Tongue (tissue), 2 donors: ENCODE measurements around the gene S1PR4. TPM values are rescaled to one million over a fixed set of nuclear protein-coding genes. Genes with fewer than 3 reads are reported as not detected.
"Not testable (repeated sequence)": the region's sequence is repeated elsewhere in the genome, so short reads cannot be mapped to it uniquely, and the experiment has no call there.

ENCODE experiments used
- DNase-seq: peaks from one replicate; pipeline ENCODE4 v3.0.0-alpha.2; 2015
- total RNA-seq: library from RNA; depleted of rRNA; stranded (reverse); fragments of >200 nt; gene quantifications from one replicate; pipeline ENCODE4 v1.2.3, GENCODE V29; 2014

S1PR4 gene
- total RNA-seq, 1 donor from 2014 or later, result 1.0 TPM

DNA sequence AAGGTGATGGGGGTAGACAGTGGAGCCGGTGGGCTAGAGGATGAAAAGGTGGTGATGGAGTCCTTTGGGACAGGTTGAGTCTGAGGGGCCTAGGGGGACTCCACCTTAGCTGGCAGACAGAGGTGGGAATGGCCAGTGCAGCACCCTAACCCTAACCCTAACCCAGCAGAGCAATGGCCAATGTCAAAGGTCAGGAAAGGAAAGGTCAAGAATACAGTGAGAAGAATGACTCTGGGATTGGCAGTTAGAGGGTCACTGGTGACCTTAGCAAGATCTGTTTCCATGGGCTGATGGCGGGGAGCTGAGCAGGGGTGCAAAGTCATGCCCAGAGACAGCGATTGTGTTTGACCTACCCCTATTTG lies 26.2 kb upstream of the S1PR4 start:
- no peak for DNase-seq

DNA sequence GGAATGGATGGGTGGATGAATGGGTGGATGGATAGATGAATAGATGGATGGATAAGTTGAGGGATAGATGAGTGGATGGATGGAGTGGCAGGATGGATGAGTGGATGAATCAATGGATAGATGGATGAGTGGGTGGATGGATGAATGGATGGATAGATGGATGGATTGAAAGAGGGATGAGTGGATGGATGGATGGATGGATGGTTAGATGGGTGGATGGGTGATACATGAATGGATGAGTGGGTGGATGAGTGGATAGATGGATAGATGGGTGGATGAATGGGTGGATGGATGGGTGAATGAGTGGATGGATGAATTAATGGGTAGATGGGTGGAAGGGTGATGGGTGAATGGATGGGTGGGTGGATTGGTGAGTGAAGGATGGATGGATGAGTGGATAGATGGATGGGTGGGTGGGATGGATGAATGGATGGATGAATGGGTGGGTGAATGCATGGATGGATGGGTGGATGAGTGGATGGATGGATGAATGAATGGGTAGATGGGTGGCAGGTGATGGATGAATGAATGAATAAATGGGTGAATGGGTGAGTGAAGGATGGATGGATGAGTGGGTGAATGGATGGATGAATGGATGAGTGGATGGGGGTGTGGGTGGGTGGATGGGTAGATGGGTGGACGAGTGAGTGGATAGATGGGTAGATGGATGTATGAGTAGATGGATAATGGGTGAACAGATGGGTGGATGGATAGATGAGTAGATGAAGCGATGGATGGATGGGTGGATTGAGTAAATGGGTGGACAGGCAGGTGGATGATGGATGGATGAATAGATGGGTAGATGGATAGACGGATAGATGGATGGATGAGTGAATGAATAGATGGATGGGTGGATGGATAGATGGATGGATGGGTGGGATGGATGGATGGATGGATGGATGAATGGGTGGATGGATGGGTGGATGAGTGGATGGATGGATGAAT lies 25.0 kb upstream of the S1PR4 start:
- DNase-seq, result no peak

DNA sequence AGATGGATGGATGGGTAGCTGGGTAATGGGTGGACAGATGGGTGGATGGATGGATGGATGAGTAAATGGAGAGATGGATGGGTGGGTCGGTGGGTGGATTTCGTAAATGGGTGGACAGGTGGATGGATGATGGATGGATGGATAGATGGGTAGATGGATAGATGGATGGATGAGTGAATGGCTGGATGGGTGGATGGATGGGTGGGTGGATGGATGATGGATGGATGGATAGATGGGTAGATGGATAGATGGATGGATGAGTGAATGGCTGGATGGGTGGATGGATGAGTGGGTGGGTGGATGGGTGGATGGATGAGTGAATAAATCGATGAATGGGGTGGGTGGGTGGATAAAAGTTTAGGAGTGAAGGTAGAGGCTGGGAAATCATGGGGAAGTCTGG lies 24.1 kb upstream of the S1PR4 start:
- not testable (repeated sequence) for DNase-seq

DNA sequence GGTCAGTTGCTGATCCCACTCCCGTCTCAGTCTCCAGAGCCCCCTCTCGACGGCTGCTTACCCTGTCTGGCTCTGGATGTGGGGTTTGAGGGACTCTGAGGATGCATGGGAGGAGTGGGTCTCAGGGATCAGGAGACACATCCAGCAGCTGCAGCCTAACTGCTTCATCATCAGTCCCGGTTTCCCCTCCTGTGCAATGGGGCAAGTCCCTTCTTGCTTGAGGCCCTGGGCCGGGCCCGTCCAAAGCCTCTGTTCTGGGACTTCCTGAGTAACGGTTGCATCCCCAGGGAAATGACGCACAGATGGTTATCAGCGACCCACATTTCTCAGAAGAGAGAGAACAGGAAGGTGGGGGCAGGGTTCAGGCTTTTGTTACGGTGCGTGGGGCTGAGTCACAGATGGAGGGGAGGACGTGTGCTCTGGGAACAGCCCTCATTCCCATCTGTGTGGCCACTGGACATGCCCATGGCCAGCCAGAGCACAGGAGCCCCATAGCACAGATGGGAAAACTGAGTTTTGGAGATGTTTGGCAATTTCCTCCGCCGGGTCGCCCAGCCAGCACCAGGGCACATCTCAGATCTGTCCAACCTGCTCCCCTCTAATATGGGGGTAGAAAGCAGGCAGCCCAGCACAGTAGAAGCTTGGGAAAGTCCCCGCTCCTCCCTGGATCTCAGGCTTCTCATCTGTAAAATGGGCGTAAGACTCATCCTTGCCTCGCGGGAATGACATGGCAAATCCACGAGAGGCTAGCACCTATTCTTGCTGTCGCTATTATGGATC lies 23.4 kb upstream of the S1PR4 start:
- DNase-seq, result peak; percentile 21

DNA sequence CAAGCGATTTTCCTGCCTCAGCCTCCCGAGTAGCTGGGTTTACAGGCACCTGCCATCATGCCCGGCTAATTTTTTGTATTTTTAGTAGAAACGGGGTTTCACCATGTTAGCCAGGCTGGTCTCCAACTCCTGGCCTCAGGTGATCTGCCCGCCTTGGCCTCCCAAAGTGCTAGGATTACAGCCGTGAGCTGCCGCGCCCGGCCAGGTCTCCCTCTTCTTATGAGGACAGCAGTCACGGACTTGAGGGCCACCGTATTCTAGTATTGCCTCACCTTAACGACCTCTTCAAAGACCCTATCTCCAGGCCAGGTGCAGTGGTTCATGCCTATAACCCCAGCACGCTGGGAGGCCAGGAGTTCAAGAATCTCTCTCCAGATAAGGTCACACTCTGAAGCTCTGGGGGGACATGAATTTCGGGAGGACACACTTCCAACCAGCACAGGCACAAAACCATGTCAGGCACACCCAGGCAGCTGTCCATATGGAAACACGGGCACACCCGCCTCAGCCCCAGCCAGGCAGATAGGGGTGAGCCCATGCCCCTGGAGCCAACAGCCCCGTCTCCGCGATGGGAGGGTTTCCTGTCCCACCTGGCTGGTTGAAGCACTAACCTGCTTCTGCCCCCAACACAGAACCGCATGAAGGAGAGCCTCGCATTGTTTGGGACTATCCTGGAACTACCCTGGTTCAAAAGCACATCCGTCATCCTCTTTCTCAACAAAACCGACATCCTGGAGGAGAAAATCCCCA lies 21.3 kb upstream of the S1PR4 start:
- no peak for DNase-seq

DNA sequence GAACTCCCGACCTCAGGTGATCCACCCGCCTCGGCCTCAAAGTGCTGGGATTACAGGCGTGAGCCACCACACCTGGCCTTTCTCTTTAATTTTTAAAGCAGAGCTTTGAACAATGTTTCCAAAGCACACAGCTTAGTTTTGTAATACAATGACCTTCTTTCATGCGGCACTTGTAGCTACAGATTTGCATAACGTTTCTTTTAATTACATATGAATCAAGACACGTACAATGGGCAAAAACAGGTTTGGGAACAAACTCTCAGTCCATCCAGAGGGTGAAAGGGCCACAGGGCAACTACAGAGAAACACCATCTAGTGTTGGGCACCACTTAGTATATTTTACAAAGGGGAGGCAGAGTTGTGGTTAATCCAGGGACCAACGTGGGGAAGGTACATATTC lies 19.0 kb upstream of the S1PR4 start:
- no peak for DNase-seq

DNA sequence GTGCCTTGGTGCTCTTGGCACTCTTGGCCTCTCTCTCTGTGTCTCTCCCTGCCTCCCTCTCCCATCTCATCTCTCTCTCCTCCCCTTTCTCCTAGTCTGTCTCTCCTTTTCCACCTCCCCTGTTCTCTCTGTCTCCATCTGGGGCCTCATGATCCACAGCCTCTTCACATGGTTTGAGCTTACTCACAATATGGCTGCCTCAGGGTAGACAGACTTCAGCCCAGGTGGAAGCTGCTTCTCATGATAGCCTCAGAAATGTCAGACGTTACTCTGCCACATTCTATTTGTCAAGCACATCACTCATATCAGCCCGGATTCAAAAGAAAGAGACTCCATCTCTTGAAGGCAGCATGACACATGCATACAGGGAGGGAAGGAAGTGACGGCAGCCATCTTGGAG lies 18.4 kb upstream of the S1PR4 start:
- DNase-seq, result no peak

DNA sequence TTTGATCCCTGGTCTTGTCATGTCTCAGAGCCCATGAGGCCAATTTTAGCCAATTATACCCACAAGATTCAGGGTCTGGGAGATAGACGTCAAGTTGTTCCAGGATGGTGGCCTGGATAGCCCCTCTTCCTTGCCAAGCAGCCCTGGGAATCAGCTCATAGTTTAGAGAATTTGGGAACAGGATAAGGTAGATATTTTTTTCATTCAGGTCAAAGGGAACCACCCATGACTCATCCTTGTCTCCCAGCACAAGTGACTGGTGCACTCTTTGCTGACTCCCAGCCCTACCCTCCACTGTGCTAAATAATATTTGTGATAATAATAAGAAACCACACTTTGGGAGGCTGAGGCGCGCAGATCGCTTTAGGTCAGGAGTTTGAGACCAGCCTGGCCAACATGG lies 17.1 kb upstream of the S1PR4 start:
- no peak for DNase-seq

DNA sequence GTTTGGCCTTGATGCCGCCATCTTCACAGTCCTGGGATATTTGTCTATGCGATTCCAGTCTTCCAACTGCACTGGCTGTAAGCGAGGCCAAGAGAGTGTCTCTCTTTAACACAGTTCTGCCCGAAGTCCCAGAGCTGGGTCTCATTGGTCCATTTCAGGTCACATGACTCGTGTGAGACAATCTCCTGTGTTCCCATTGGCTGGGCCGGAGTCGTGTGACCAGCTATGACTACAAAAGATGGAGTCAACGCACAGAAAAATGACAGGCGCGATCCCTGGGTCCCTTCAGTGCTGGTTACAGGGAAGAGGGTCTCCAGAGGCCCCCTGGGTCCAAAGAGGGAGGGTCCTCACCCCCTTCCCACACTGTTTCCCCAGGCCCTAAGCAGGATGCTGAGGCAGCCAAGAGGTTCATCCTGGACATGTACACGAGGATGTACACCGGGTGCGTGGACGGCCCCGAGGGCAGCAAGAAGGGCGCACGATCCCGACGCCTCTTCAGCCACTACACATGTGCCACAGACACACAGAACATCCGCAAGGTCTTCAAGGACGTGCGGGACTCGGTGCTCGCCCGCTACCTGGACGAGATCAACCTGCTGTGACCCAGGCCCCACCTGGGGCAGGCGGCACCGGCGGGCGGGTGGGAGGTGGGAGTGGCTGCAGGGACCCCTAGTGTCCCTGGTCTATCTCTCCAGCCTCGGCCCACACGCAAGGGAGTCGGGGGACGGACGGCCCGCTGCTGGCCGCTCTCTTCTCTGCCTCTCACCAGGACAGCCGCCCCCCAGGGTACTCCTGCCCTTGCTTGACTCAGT lies 15.9 kb upstream of the S1PR4 start:
- DNase-seq, result no peak

DNA sequence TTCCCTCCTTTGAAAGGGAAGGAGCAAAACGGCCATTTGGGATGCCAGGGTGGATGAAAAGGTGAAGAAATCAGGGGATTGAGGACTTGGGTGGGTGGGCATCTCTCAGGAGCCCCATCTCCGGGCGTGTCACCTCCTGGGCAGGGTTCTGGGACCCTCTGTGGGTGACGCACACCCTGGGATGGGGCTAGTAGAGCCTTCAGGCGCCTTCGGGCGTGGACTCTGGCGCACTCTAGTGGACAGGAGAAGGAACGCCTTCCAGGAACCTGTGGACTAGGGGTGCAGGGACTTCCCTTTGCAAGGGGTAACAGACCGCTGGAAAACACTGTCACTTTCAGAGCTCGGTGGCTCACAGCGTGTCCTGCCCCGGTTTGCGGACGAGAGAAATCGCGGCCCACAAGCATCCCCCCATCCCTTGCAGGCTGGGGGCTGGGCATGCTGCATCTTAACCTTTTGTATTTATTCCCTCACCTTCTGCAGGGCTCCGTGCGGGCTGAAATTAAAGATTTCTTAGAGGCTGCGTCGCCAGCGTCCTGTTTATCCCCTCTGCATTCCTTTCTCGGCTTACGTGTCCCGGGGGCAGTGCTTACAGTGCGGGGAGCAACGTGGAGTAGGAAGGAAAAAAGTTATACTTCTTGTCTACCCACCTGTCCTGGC lies 15.2 kb upstream of the S1PR4 start:
- peak; percentile 81 for DNase-seq

DNA sequence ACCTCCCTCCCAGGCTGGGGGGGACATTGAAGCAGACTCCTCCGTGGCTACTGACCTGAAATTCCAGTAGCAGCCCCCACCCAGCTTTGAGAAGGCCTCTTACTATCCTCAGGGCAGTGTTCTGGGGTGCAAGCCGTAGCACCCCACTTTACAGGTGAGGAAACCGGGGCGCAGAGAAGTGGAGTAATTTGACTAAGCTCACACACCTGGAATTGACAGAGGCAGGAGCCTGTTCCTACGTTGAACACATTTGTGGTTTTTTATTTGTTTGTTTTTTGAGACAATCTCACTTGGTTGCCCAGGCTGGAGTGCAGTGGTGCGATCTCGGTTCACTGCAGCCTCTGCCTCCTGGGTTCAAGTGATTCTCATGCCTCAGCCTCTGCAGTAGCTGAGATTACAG lies 14.6 kb upstream of the S1PR4 start:
- DNase-seq, result no peak

DNA sequence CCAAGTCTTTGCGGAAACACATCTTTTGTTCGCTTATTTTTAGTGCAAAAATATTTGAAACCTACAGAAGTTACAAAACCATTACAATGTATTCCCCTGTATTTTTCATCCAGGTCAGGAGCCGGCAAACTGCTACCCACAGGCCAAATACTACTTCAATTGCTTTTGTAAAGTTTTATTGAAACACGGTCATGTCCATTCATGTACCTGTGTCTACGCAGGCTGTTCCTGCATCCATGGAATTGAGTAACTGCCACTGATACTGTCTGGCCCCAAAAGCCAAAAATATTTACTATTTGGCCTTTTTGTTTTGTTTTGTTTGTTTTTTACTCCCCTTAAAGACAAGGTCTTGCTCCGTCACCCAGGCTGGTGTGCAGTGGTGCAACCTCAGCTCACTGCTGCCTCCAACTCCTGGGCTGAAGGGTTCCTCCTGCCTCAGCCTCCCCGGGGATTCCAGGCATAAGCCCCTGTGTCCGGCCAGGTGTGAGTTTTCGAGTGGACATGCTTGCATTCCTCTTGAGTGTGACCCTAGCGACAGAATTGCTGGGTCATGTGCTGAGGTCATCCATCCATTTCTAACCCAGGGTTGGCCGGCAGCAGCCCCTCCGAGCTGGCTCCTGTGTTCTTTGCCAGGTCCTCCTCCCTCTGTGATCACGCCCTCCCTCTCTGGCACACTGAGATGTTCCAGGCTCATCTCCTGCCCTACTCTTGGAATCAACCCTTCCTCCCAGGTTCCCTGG lies 10.9 kb upstream of the S1PR4 start:
- DNase-seq, result no peak

DNA sequence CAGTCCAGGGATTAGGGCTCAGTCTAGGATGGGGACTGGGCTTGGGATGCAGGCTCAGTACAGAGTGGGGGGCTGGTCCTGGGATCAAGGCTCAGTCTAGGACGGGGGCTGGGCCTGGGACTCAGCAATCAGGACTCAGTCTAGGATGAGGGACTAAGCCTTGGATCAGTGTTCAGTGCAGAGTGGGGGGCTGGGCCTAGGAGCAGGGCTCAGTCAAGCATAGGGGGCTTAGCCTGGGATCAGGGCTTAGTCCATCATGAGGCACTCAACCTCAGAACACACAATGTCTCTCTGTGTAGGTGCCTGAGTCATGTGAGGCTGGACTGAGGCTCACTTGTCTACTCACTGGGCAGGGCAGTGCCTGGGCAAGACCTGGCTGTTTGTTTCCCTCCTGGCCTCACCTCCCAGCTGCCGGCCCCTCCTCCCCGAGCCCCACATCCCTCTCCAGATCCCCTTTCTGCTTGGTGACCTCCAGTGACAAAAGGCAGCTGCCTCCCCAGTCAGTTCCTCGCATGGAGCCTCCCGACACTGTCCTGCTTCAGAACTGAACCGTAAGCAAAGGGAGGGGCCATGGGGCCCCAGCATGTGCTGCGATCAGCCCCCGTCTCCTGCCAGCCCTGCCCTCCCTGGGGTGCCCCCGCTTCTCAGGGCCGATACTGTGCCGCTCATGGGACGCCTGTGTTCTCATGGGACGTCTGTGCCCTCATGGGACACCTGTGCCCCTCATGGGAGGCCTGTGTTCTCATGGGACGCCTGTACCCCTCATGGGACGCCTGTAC lies 6.5 kb upstream of the S1PR4 start:
- no peak for DNase-seq

DNA sequence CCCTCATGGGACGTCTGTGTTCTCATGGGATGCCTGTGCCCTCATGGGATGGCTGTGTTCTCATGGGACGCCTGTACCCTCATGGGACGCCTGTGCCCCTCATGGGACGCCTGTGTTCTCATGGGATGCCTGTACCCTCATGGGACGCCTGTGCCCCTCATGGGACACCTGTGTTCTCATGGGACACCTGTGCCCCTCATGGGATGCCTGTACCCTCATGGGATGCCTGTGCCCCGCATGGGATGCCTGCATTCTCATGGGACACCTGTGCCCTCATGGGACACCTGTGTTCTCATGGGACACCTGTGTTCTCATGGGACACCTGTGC lies 5.9 kb upstream of the S1PR4 start:
- not testable (repeated sequence) for DNase-seq

DNA sequence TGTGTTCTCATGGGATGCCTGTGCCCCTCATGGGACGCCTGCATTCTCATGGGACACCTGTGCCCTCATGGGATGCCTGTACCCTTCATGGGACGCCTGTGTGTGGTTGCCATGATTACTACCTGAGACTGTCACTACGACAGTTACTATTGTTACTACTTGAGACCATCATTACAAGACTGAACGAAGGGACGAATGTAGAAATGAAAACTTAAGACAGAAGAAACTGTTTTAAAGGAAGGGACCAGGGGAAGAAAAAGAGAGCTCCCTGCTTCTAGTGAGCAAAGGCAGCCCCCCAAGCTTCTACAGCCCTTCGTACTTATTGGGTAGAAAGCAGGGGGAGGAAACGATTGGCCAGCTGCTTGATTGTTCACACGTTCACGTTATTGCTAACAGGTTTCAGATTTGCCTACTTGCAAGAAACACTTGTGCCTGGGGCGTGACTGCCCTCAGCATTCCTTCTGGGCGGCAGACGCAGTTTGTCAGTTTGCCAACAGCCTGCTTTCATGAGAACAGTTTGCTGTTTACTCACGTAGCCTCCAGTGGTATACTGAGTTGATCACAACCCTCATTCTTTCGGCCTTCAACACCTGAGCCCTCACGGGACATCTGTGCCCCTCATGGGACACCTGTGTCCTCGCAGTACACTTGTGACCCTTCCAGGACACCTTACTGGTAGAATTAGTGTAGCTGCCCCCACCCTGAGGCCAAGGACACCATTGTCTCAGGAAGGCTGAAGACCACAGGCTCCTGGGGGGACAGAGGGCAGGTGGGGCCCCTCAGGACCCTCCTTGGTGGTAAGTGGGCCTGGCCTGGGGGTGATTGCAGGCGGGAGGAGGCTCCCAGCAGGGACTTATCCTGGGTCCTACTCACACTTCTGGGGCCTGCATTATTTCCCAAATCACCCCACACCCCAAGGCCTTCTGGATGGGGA lies 2.5 kb upstream of the S1PR4 start:
- DNase-seq, result peak; percentile 72

DNA sequence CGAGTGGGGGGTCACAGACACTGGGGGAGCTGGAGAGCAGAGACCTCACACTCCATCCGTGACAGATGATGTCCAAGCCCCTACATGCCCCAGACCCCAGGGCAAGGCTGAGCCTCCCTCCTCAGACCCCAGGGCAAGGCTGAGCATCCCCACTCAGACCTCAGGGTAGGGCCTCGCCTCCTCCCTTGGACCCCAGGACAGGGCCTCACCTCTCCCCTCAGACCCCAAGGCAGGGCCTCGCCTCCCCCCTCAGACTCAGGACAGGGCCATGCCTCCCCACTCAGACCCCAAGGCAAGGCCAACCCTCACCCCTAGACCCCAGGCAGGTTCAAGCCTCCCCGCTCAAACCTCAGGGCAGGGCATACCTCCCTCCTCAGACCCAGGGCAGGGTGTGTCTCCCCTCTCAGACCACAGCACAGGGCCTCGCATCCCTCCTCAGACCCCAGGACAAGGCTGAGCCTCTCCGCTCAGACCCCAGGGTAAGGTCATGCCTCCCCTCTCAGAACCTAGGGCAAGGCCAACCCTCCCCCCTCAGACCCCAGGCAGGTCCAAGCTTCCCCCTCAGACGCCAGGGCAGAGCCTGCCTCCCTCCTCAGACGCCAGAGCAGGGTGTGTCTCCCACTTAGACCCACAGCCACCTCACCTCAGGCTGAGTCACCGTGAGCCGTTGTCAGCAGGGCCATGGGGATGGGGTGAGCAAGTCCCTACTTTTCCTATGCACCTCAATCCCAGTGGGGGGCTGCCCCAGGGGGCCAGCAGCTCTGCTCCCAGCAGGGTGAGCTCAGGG lies 1.7 kb upstream of the S1PR4 start:
- no peak for DNase-seq

DNA sequence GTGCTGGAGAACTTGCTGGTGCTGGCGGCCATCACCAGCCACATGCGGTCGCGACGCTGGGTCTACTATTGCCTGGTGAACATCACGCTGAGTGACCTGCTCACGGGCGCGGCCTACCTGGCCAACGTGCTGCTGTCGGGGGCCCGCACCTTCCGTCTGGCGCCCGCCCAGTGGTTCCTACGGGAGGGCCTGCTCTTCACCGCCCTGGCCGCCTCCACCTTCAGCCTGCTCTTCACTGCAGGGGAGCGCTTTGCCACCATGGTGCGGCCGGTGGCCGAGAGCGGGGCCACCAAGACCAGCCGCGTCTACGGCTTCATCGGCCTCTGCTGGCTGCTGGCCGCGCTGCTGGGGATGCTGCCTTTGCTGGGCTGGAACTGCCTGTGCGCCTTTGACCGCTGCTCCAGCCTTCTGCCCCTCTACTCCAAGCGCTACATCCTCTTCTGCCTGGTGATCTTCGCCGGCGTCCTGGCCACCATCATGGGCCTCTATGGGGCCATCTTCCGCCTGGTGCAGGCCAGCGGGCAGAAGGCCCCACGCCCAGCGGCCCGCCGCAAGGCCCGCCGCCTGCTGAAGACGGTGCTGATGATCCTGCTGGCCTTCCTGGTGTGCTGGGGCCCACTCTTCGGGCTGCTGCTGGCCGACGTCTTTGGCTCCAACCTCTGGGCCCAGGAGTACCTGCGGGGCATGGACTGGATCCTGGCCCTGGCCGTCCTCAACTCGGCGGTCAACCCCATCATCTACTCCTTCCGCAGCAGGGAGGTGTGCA lies 587 bp downstream of the S1PR4 start:
- no peak for DNase-seq
